ENCODE measurements around the gene ANKRD13C.

ANKRD13C gene

DNA sequence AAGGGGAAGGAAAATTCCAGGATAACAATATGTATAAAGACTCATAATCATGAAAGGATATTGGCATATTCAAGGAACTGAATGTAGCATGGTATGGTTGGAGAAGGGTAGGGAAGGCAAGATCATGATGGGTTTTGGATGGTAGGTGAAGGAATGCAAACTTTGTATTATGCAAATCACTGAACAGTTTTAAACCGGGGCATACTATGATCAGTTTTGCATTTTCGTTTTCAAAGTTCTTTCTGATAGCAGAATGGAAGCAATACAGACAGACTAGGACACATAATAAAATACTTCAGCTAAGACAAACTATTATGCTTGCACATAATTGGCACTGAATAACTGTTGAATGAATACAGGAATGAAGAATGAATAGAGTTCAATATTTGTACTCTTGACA is 42.1 kb upstream of the ANKRD13C start:
- H3K27ac Mint-ChIP-seq, result no peak overlapping the region
- H3K9me3 Mint-ChIP-seq, result no peaks in the 10 kb centered on the region
- H3K4me1 Mint-ChIP-seq, result no peaks in the 10 kb centered on the region
- H3K36me3 Mint-ChIP-seq (ENCODE audit: low read depth), result no peaks in the 10 kb centered on the region
- H3K27me3 Mint-ChIP-seq (ENCODE audit: low read depth, poor library complexity), result peaks cover 16% of the 10 kb centered on the region
- no peak overlapping the region for H3K4me3 Mint-ChIP-seq
- no peak for DNase-seq
- no peak for TF ChIP-seq CTCF (IDR thresholded peaks at IDR 0.05)

GRCh38 chr1:70392626-70393025 is 38.1 kb upstream of the ANKRD13C start:
- TF ChIP-seq CTCF (IDR thresholded peaks at IDR 0.05), result no peak
- Mint-ChIP-seq H3K4me3 (no peak overlapping the region), H3K27me3 (ENCODE audit: low read depth, poor library complexity) (peaks cover 23% of the 10 kb centered on the region), H3K36me3 (ENCODE audit: low read depth) (no peaks in the 10 kb centered on the region), H3K4me1 (no peaks in the 10 kb centered on the region), H3K9me3 (no peaks in the 10 kb centered on the region), H3K27ac (no peak overlapping the region)
- no peak for DNase-seq

DNA sequence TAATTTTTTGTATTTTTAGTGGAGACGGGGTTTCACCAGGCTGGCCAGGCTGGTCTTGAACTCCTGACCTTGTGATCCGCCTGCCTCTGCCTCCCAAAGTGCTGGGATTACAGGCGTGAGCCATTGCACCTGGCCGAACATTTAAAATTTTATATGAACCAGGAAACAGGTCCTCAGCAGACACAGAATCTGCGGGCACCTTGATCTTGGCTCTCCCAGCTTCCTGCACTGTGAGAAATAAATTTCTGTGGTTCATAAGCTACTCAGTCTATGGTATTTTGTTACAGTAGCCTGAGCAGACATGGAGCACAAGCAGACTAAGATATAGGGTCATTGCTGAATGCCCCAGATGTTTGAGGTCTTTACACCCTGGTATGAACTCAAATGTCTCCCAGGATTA is 33.0 kb upstream of the ANKRD13C start:
- Mint-ChIP-seq H3K4me3 (no peak overlapping the region), H3K27ac (no peak overlapping the region), H3K4me1 (no peaks in the 10 kb centered on the region), H3K9me3 (no peaks in the 10 kb centered on the region), H3K36me3 (ENCODE audit: low read depth) (no peaks in the 10 kb centered on the region), H3K27me3 (ENCODE audit: low read depth, poor library complexity) (peaks cover 12% of the 10 kb centered on the region)
- no peak for DNase-seq
- TF ChIP-seq CTCF (IDR thresholded peaks at IDR 0.05), result no peak

DNA sequence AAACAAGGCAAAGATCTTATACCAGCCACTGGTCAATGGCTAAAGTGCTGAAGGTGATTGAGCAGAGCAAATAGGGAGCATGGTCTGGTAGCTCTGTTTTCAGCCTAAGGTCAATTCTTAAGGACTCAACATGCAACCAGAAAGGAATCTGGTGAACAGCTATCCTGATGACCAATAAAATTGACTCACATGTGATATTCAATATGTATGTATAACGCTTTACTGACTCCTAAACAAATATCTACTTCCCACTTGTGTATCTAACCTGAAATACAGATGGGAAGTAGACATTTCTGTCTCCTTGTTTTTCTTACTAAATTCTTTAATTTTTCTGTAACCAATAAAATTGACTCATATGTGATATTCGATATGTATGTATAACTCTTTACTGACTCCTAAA is 31.6 kb upstream of the ANKRD13C start:
- DNase-seq, result no peak
- H3K36me3 Mint-ChIP-seq (ENCODE audit: low read depth), result no peaks in the 10 kb centered on the region
- no peaks in the 10 kb centered on the region for H3K4me1 Mint-ChIP-seq
- H3K9me3 Mint-ChIP-seq, result no peaks in the 10 kb centered on the region
- H3K27ac Mint-ChIP-seq, result no peak overlapping the region
- H3K4me3 Mint-ChIP-seq, result no peak overlapping the region
- no peak for TF ChIP-seq CTCF (IDR thresholded peaks at IDR 0.05)
- H3K27me3 Mint-ChIP-seq (ENCODE audit: low read depth, poor library complexity), result peaks cover 12% of the 10 kb centered on the region

DNA sequence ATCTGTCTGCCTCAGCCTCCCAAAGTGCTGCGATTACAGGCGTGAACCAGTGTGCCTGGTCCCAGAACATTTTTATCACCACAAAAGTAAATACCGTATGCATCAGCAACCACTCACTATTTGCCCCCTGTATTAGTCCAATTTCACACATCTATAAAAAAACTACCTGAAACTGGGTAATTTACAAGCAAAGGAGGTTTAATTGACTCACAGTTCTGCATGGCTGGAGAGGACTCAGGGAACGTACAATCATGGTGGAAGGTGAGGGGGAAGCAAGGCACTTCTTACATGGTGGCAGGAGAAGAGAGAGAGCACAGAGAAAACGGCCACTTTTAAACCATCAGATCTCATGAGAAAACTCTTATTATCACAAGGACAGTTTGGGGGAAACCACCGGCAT is 31.0 kb upstream of the ANKRD13C start:
- Mint-ChIP-seq H3K27ac (no peak overlapping the region), H3K36me3 (ENCODE audit: low read depth) (no peaks in the 10 kb centered on the region), H3K4me3 (no peak overlapping the region), H3K4me1 (no peaks in the 10 kb centered on the region), H3K27me3 (ENCODE audit: low read depth, poor library complexity) (peaks cover 9% of the 10 kb centered on the region), H3K9me3 (no peaks in the 10 kb centered on the region)
- no peak for DNase-seq
- no peak for TF ChIP-seq CTCF (IDR thresholded peaks at IDR 0.05)

DNA sequence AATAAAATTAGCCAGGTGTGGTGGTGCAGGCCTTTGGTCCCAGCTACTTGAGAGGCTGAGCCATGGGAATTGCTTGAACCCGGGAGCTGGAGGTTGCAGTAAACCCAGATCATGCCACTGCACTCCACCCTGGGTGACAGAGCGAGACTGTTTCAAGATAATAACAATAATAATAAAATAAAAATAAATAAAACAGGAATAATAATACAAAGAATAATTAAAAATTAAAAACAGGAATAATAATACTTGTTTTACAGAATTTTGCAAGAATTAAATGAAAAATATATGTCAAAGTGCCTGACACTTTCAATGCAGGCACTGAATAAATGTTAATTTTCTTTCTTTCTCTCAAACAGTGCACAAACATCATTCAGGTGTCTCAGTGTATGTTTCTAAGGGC is 30.0 kb upstream of the ANKRD13C start:
- TF ChIP-seq CTCF (IDR thresholded peaks at IDR 0.05), result no peak
- Mint-ChIP-seq H3K4me3 (no peak overlapping the region), H3K4me1 (no peaks in the 10 kb centered on the region), H3K36me3 (ENCODE audit: low read depth) (no peaks in the 10 kb centered on the region), H3K27ac (no peak overlapping the region), H3K27me3 (ENCODE audit: low read depth, poor library complexity) (peaks cover 5% of the 10 kb centered on the region), H3K9me3 (no peaks in the 10 kb centered on the region)
- DNase-seq, result no peak
